HCT116 (cell line): ENCODE measurements around the gene LSM14A. TPM values are rescaled to one million over a fixed set of nuclear protein-coding genes. Genes with fewer than 3 reads are reported as not detected.
A peak's percentile ranks its signal among the peaks of the same experiment; 100 is the strongest.

ENCODE experiments used
- ATAC-seq: fragments of 200-7000 bp; cut with Tn5 transposase; 2 replicates; pipeline ENCODE4 v1.9.1; 2020; ENCODE audit warnings: mild to moderate bottlenecking, moderate library complexity
- BruUV-seq: library from RNA; stranded (reverse); fragments of 400-500 nt; replicated peaks from 2 replicates; lab custom pipeline; 2021; lab: Mats Ljungman, UMichigan
- CTCF ChIA-PET: fragments of 300-600 bp; sonication (Branson Sonifier 250); formaldehyde crosslinking; loops from one replicate; lab custom pipeline; 2021; ENCODE audit warnings: antibody characterized with exemption; lab: Charles Lee
- POLR2A ChIA-PET: fragments of 300-600, 350-600 bp; sonication (Branson Sonifier 250); formaldehyde crosslinking; loops from one replicate; lab custom pipeline; 2021; ENCODE audit warnings: antibody characterized with exemption; lab: Charles Lee
- RAD21 ChIA-PET, 2 experiments: fragments of 300-600 bp; sonication (Branson Sonifier 250); formaldehyde crosslinking; loops; one replicate each; lab custom pipeline; 2023; ENCODE audit warnings: low total read pairs in 2 of 2; ENCODE audit not compliant: uncharacterized antibody in 2 of 2, unreplicated experiment in 2 of 2, low non-redundant PET in 1 of 2; lab: Charles Lee
- DNase-seq: peaks from one replicate; pipeline ENCODE4 v3.0.0-alpha.2; 2010; ENCODE audit warnings: low read depth, low spot score
- H2AFZ ChIP-seq: fragments of 200-600 bp; shearing (Covaris generic), sonication (generic); 2 replicates; pipeline ENCODE4 v1.6.1; 2017; ENCODE audit warnings: low read depth, mixed run types, mixed read lengths, antibody characterized with exemption, low read length; ENCODE audit not compliant: poor library complexity, severe bottlenecking
- H3K27ac ChIP-seq: 2 replicates; pipeline ENCODE4 v1.5.1; 2012; ENCODE audit warnings: low read depth, low read length
- H3K27me3 ChIP-seq: fragments of 200-600 bp; sonication (generic); 2 replicates; pipeline ENCODE4 v1.6.1; 2016; ENCODE audit warnings: mixed run types, low read length, mixed read lengths; ENCODE audit not compliant: insufficient read depth
- H3K36me3 ChIP-seq, 2 experiments: fragments of 200-500 bp in 1 of 2; fragments of 200-600 bp in 1 of 2; sonication (Bioruptor generic) in 1 of 2; sonication (generic) in 1 of 2; 2 replicates each; pipeline versions ENCODE4 v1.5.1 to v1.6.1; 2014 to 2016; ENCODE audit warnings: low read length in 2 of 2, inconsistent platforms in 1 of 2, mixed read lengths in 1 of 2, mixed run types in 1 of 2; ENCODE audit not compliant: insufficient read depth in 2 of 2, control insufficient read depth in 1 of 2
- H3K4me1 ChIP-seq, 2 experiments: fragments of 200-600 bp in 1 of 2; sonication (generic) in 1 of 2; 2 replicates each; pipeline versions ENCODE4 v1.5.1 to v1.6.1; 2012 to 2017; ENCODE audit warnings: low read length in 2 of 2, inconsistent platforms in 1 of 2, mild to moderate bottlenecking in 1 of 2, mixed read lengths in 1 of 2, mixed run types in 1 of 2, moderate library complexity in 1 of 2; ENCODE audit not compliant: insufficient read depth in 2 of 2, control insufficient read depth in 1 of 2
- H3K4me2 ChIP-seq: fragments of 200-600 bp; sonication (generic); 2 replicates; pipeline ENCODE4 v1.6.1; 2017; ENCODE audit warnings: mixed run types, low read length, mixed read lengths
- H3K4me3 ChIP-seq, 2 experiments: fragments of 200-600 bp in 1 of 2; sonication (generic) in 1 of 2; replicated peaks in 1 of 2; 2 replicates each; pipeline ENCODE4 v1.5.1; 2011 to 2016; ENCODE audit warnings: low read length in 2 of 2, control low read depth in 1 of 2, low read depth in 1 of 2, mild to moderate bottlenecking in 1 of 2, mixed read lengths in 1 of 2, mixed run types in 1 of 2
- H3K79me2 ChIP-seq: fragments of 200-600 bp; sonication (generic); 2 replicates; pipeline ENCODE4 v1.6.1; 2017; ENCODE audit warnings: mild to moderate bottlenecking, mixed run types, low read length, moderate library complexity, mixed read lengths; ENCODE audit not compliant: insufficient read depth
- H3K9ac ChIP-seq: fragments of 200-600 bp; sonication (generic); 2 replicates; pipeline ENCODE4 v1.6.1; 2016; ENCODE audit warnings: low read length, mixed read lengths
- H3K9me2 ChIP-seq: fragments of 200-600 bp; sonication (generic), shearing (Covaris generic); 2 replicates; pipeline ENCODE4 v1.6.1; 2017; ENCODE audit warnings: mixed run types, mild to moderate bottlenecking, moderate library complexity; ENCODE audit not compliant: insufficient read depth
- H3K9me3 ChIP-seq, 2 experiments: fragments of 200-500 bp in 1 of 2; fragments of 200-600 bp in 1 of 2; sonication (Bioruptor generic) in 1 of 2; sonication (generic) in 1 of 2; 2 replicates each; pipeline ENCODE4 v1.6.1; 2014 to 2017; ENCODE audit warnings: low read length in 2 of 2, mixed read lengths in 2 of 2, inconsistent platforms in 1 of 2, low read depth in 1 of 2, mild to moderate bottlenecking in 1 of 2, mixed run types in 1 of 2, moderate library complexity in 1 of 2; ENCODE audit not compliant: control insufficient read depth in 1 of 2, insufficient read depth in 1 of 2
- H4K20me1 ChIP-seq: fragments of 200-600 bp; sonication (generic), shearing (Covaris generic); 2 replicates; pipeline ENCODE4 v1.6.1; 2017; ENCODE audit warnings: mixed run types, mild to moderate bottlenecking, moderate library complexity; ENCODE audit not compliant: insufficient read depth
- CTCF ChIP-seq, 3 experiments: fragments of 200-600 bp in 1 of 3; sonication (generic) in 1 of 3; IDR thresholded peaks in 2 of 3; conservative IDR thresholded peaks in 1 of 3; 2 replicates each; pipeline ENCODE4 v1.5.1; 2012 to 2017; ENCODE audit warnings: low read depth in 2 of 3, low read length in 2 of 3, antibody characterized with exemption in 1 of 3, borderline replicate concordance in 1 of 3, control low read depth in 1 of 3, mild to moderate bottlenecking in 1 of 3, mixed read lengths in 1 of 3, mixed run types in 1 of 3, moderate library complexity in 1 of 3; ENCODE audit not compliant: insufficient read depth in 1 of 3
- POLR2AphosphoS5 ChIP-seq: IDR thresholded peaks from 2 replicates; pipeline ENCODE4 v1.6.1; 2011; ENCODE audit warnings: mild to moderate bottlenecking, low read depth, low read length, moderate library complexity
- RAD21 ChIP-seq: IDR thresholded peaks from 2 replicates; pipeline ENCODE4 v1.6.1; 2012; ENCODE audit warnings: low read depth, mild to moderate bottlenecking
- REST ChIP-seq: IDR thresholded peaks from 2 replicates; pipeline ENCODE4 v1.6.1; 2012; ENCODE audit warnings: low read depth
- SP1 ChIP-seq: IDR thresholded peaks from 2 replicates; pipeline ENCODE4 v1.6.1; 2012; ENCODE audit warnings: low read depth
- SRF ChIP-seq: IDR thresholded peaks from 2 replicates; pipeline ENCODE4 v1.6.1; 2012; ENCODE audit warnings: low read depth
- TCF7L2 ChIP-seq: IDR thresholded peaks from 2 replicates; pipeline ENCODE4 v1.7.0; 2011; ENCODE audit warnings: borderline replicate concordance, inconsistent platforms; ENCODE audit not compliant: insufficient read depth, insufficient read length; ENCODE audit errors: extremely low read depth
- intact Hi-C: fragments of 100-400 bp; cut with micrococcal nuclease; formaldehyde crosslinking; loops from 2 replicates; pipeline ENCODE4 v1.10.0; 2022
- total RNA-seq: library from RNA; stranded (reverse); gene quantifications from one replicate; pipeline ENCODE4 v1.2.1, GENCODE V29; 2021; ENCODE audit not compliant: unreplicated experiment
- TF ChIP-seq, protein P1 (sequence below): IDR thresholded peaks from 2 replicates; pipeline ENCODE4 v1.6.1; 2012

Gene LSM14A
- total RNA-seq, 1 experiment from 2014 or later: 120 TPM

- Histone ChIP-seq H3K79me2 (peaks cover 29% of the 10 kb centered on the region), H4K20me1 (no peaks in the 10 kb centered on the region), H3K4me3 (0 out of 4 replicates have a peak overlapping the region, but pooled peaks of 1 of the 2 experiments have one; percentile 3), H3K9ac (peak overlapping the region; percentile 21), H3K4me1 (peaks cover 14 to 22% of the 10 kb centered on the region in 2 experiments), H3K9me3 (no peaks in the 10 kb centered on the region), H3K27me3 (no peaks in the 10 kb centered on the region), H3K27ac (peak overlapping the region; percentile 13), H3K36me3 (no peaks in the 10 kb centered on the region), H3K9me2 (no peaks in the 10 kb centered on the region), H2AFZ (no peak overlapping the region), H3K4me2 (peak overlapping the region; percentile 42)
- peak; percentile 69 for ATAC-seq
- POLR2A ChIA-PET: interaction anchor here (0.6 to 0.9 kb wide), 2 partner anchors 10 to 44 kb away, joined by 3 to 5 read pairs; no protein-coding TSS in a partner anchor
- TF ChIP-seq POLR2AphosphoS5 (no peak), TCF7L2 (no peak), CTCF (IDR thresholded peaks at IDR 0.05 in 2 of 3, conservative IDR thresholded peaks at IDR 0.05 in 1 of 3; ENCODE audit: borderline replicate concordance in 1 of 3, insufficient read depth in 1 of 3, low read depth in 2 of 3, low read length in 2 of 3) (no peak), RAD21 (no peak), REST (no peak), SRF (no peak), SP1 (no peak)
- TF ChIP-seq, protein P1, sequence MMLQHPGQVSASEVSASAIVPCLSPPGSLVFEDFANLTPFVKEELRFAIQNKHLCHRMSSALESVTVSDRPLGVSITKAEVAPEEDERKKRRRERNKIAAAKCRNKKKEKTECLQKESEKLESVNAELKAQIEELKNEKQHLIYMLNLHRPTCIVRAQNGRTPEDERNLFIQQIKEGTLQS: no peak
- RAD21 ChIA-PET: no interaction called here
- BruUV-seq: no TSS peak
- DNase-seq: no peak
- intact Hi-C loops: no loop called here
- CTCF ChIA-PET: no interaction called here
Measured at GRCh38 chr19:34269968-34270621, 97.8 kb downstream of the LSM14A start.
